Measurements from ENCODE around the gene PIGT.

DNA sequence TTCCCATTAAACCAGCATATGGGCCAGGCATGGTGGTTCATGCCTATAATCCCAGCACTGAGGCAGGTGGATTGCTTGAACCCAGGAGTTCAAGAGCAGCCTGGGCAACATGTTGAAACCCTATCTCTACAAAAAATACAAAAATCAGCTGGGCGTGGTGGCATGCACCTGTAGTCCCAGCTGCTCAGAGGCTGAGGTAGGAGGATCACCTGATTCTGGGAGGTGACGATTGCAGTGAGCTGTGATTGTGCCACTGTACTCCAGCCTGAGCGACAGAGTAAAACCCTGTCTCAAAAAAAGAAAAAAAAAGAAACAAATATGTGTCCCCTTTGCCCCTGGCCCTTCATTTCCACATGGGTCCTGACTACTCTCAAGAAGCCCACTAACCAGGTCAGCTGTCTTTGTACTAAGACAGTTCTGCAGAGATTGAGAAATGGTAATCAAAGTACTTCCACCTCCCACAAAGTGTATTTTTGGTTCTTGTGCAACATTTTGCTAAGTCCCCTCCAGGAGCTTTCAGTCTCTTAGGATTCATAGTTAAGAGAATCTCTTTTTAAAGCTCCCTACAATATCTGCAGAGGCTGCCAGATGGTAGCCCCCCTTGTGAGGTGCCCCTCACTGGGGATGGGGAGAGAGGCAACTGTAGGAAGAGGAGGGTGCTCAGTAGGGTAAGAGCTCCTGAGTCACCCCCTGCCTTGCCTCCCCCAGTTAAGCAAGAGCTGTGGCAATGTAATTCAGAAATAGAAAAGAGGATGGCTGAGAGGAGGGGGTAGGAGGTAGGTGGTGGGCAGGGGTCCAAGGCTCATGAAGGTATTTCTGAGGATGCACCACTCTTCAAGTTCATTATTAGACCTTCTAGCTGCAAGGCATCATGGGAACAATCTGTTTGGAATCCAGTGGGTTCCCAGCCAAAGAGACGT, 37.1 kb downstream of the PIGT start:
- no peak for TF ChIP-seq POLR2A (IDR thresholded peaks at IDR 0.05)
- TF ChIP-seq, protein P1, sequence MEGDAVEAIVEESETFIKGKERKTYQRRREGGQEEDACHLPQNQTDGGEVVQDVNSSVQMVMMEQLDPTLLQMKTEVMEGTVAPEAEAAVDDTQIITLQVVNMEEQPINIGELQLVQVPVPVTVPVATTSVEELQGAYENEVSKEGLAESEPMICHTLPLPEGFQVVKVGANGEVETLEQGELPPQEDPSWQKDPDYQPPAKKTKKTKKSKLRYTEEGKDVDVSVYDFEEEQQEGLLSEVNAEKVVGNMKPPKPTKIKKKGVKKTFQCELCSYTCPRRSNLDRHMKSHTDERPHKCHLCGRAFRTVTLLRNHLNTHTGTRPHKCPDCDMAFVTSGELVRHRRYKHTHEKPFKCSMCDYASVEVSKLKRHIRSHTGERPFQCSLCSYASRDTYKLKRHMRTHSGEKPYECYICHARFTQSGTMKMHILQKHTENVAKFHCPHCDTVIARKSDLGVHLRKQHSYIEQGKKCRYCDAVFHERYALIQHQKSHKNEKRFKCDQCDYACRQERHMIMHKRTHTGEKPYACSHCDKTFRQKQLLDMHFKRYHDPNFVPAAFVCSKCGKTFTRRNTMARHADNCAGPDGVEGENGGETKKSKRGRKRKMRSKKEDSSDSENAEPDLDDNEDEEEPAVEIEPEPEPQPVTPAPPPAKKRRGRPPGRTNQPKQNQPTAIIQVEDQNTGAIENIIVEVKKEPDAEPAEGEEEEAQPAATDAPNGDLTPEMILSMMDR (IDR thresholded peaks at IDR 0.05), result no peak
